Skeletal muscle tissue (tissue), 4 donors: ENCODE results near the gene GTSE1. TPM values are rescaled to one million over a fixed set of nuclear protein-coding genes. Genes with fewer than 3 reads are reported as not detected.
"Not testable (repeated sequence)": the region's sequence is repeated elsewhere in the genome, so short reads cannot be mapped to it uniquely, and the experiment has no call there.

Experiments used
- H3K27ac ChIP-seq: one replicate; pipeline ENCODE4 v1.7.0; 2013; ENCODE audit warnings: mild to moderate bottlenecking, low read depth, low read length, inconsistent platforms
- H3K27me3 ChIP-seq, 3 donors: one replicate each; pipeline ENCODE4 v1.7.0; 2013; ENCODE audit warnings: low read length in 3 of 3; ENCODE audit not compliant: control insufficient read depth in 3 of 3, insufficient read depth in 3 of 3
- H3K36me3 ChIP-seq, 3 donors: one replicate each; pipeline ENCODE4 v1.7.0; 2013; ENCODE audit warnings: low read length in 3 of 3; ENCODE audit not compliant: control insufficient read depth in 3 of 3, insufficient read depth in 3 of 3
- H3K4me1 ChIP-seq, 3 donors: one replicate each; pipeline ENCODE4 v1.7.0; 2013; ENCODE audit warnings: low read length in 3 of 3, mild to moderate bottlenecking in 3 of 3; ENCODE audit not compliant: control insufficient read depth in 3 of 3, insufficient read depth in 3 of 3
- H3K4me3 ChIP-seq, 3 donors: one replicate each; pipeline ENCODE4 v1.7.0; 2013; ENCODE audit warnings: low read length in 3 of 3
- H3K9ac ChIP-seq, 3 donors: one replicate each; pipeline ENCODE4 v1.7.0; 2013; ENCODE audit warnings: low read length in 3 of 3, mild to moderate bottlenecking in 3 of 3, moderate library complexity in 2 of 3, low read depth in 1 of 3
- H3K9me3 ChIP-seq, 3 donors: one replicate each; pipeline ENCODE4 v1.7.0; 2013; ENCODE audit warnings: low read length in 3 of 3; ENCODE audit not compliant: control insufficient read depth in 3 of 3
- total RNA-seq: library from RNA; depleted of rRNA; stranded (reverse); fragments of >200 nt; gene quantifications from one replicate; pipeline ENCODE4 v1.2.3, GENCODE V29; 2014
- donor health status: Osteomylitis.

The GTSE1 gene
- total RNA-seq, 1 donor from 2014 or later: 3.1 TPM

- H3K4me3 ChIP-seq: no peak overlapping the region
- H3K27me3 ChIP-seq: peaks cover 4 to 7% (median 7%) of the 10 kb centered on the region in 3 donors
- no peak overlapping the region for H3K9ac ChIP-seq
- H3K27ac ChIP-seq: no peak overlapping the region
- H3K9me3 ChIP-seq: no peaks in the 10 kb centered on the region
- H3K4me1 ChIP-seq: peaks cover 0 to 12% (median 12%) of the 10 kb centered on the region in 3 donors
- H3K36me3 ChIP-seq: no peaks in the 10 kb centered on the region
Observed at GRCh38 chr22:46260038-46260437, 36.6 kb upstream of the GTSE1 start.

- Histone ChIP-seq H3K9ac (peak overlapping the region in 1 of 3 donors; percentile 50), H3K4me3 (peak overlapping the region in 1 of 3 donors; percentile 30), H3K27me3 (peaks cover 4 to 7% (median 7%) of the 10 kb centered on the region in 3 donors), H3K4me1 (peaks cover 5 to 10% (median 9%) of the 10 kb centered on the region in 3 donors), H3K9me3 (no peaks in the 10 kb centered on the region), H3K27ac (no peak overlapping the region), H3K36me3 (no peaks in the 10 kb centered on the region)
Observed at GRCh38 chr22:46262449-46263215, 34.0 kb upstream of the GTSE1 start.

- Histone ChIP-seq H3K27ac (no peak within 1 kb of the TSS), H3K9ac (peak within 1 kb of the TSS in 1 of 3 donors; percentile 50), H3K9me3 (no peaks in the 10 kb centered on the region), H3K27me3 (peaks cover 4 to 7% (median 7%) of the 10 kb centered on the region in 3 donors), H3K4me3 (peak within 1 kb of the TSS in 1 of 3 donors; percentile 30), H3K36me3 (no peaks in the 10 kb centered on the region), H3K4me1 (peaks cover 7 to 12% (median 11%) of the 10 kb centered on the region in 3 donors)
Observed at GRCh38 chr22:46263216-46263590, 33.5 kb upstream of the GTSE1 start, which contains the start of gene PKDREJ. TSS of gene PKDREJ (minus strand) at chr22:46263343. CDS start at chr22:46263322, 21 bp downstream.

- not testable (repeated sequence) for H3K9ac ChIP-seq, H3K4me3 ChIP-seq, H3K27ac ChIP-seq, H3K27me3 ChIP-seq, H3K9me3 ChIP-seq, H3K36me3 ChIP-seq
- H3K4me1 ChIP-seq: peaks cover 17 to 23% (median 17%) of the 10 kb centered on the region in 3 donors
Observed at GRCh38 chr22:46264520-46264919, 32.1 kb upstream of the GTSE1 start.

GRCh38 chr22:46265627-46266026 is 31.0 kb upstream of the GTSE1 start:
- H3K4me1 ChIP-seq: peaks cover 18 to 25% (median 20%) of the 10 kb centered on the region in 3 donors
- not testable (repeated sequence) for H3K27me3 ChIP-seq, H3K9ac ChIP-seq, H3K9me3 ChIP-seq, H3K27ac ChIP-seq, H3K36me3 ChIP-seq, H3K4me3 ChIP-seq

- H3K9me3 ChIP-seq: no peaks in the 10 kb centered on the region
- peak within 1 kb of the TSS; percentile 79 to 93 (median 88) for H3K9ac ChIP-seq
- peak within 1 kb of the TSS; percentile 77 to 89 (median 87) for H3K4me3 ChIP-seq
- H3K27ac ChIP-seq: peak within 1 kb of the TSS; percentile 90
- peaks cover 18 to 25% (median 20%) of the 10 kb centered on the region in 3 donors for H3K4me1 ChIP-seq
- peaks cover 7 to 9% (median 9%) of the 10 kb centered on the region in 3 donors for H3K36me3 ChIP-seq
- H3K27me3 ChIP-seq: no peaks in the 10 kb centered on the region
Observed at GRCh38 chr22:46267431-46268279, 29.0 kb upstream of the GTSE1 start, which contains the start of gene TTC38. TSS of gene TTC38 (plus strand) at chr22:46268008. CDS start at chr22:46268040, 32 bp downstream.

GRCh38 chr22:46269564-46269963 is 27.1 kb upstream of the GTSE1 start:
- H3K27ac ChIP-seq: no peak overlapping the region
- no peak overlapping the region for H3K4me3 ChIP-seq
- peaks cover 26% of the 10 kb centered on the region in 3 donors for H3K36me3 ChIP-seq

GRCh38 chr22:46272196-46272595 is 24.5 kb upstream of the GTSE1 start:
- H3K36me3 ChIP-seq: peaks cover 44 to 47% (median 45%) of the 10 kb centered on the region in 3 donors
- no peak overlapping the region for H3K27ac ChIP-seq
- peaks cover 11 to 20% (median 14%) of the 10 kb centered on the region in 3 donors for H3K4me1 ChIP-seq
- H3K9me3 ChIP-seq: no peaks in the 10 kb centered on the region
- H3K9ac ChIP-seq: no peak overlapping the region
- no peak overlapping the region for H3K4me3 ChIP-seq
- H3K27me3 ChIP-seq: no peaks in the 10 kb centered on the region

More at GRCh38 chr22:46269564-46269963, 27.1 kb upstream of the GTSE1 start:
- Histone ChIP-seq H3K9me3 (no peaks in the 10 kb centered on the region), H3K4me1 (peaks cover 18 to 25% (median 20%) of the 10 kb centered on the region in 3 donors), H3K27me3 (no peaks in the 10 kb centered on the region), H3K9ac (peak overlapping the region in 1 of 3 donors; percentile 57)

GRCh38 chr22:46272762-46273431 is 23.8 kb upstream of the GTSE1 start:
- H3K27ac ChIP-seq: no peak overlapping the region
- peak overlapping the region in 1 of 3 donors; percentile 25 for H3K9ac ChIP-seq
- H3K4me1 ChIP-seq: peaks cover 8 to 19% (median 17%) of the 10 kb centered on the region in 3 donors
- no peaks in the 10 kb centered on the region for H3K27me3 ChIP-seq
- H3K4me3 ChIP-seq: no peak overlapping the region
- no peaks in the 10 kb centered on the region for H3K9me3 ChIP-seq
- H3K36me3 ChIP-seq: peaks cover 49 to 52% (median 49%) of the 10 kb centered on the region in 3 donors
